HEK293 (cell line): ENCODE results near the gene PLOD3.
A peak's percentile ranks its signal among the peaks of the same experiment; 100 is the strongest.

Experiments used
- CTCF ChIA-PET: fragments of 350-600 bp; formaldehyde crosslinking; extraction: SDS; loops from one replicate; lab custom pipeline; 2021; ENCODE audit warnings: antibody characterized with exemption; lab: Yijun Ruan, JAX
- POLR2A ChIA-PET: fragments of 300-600 bp; formaldehyde crosslinking; extraction: SDS; loops from one replicate; lab custom pipeline; 2020; ENCODE audit warnings: antibody characterized with exemption, inconsistent platforms; lab: Yijun Ruan, JAX
- H3K27ac ChIP-seq: fragments of 200-500 bp; sonication (Bioruptor generic); 2 replicates; pipeline ENCODE4 v1.5.1; 2014; ENCODE audit warnings: low read depth, low read length, control low read depth, inconsistent platforms; ENCODE audit errors: extremely low read depth
- H3K36me3 ChIP-seq, 2 experiments: fragments of 200-500 bp in 1 of 2; sonication (Bioruptor generic) in 1 of 2; 1 replicate in 1 of 2; 2 replicates in 1 of 2; pipeline ENCODE4 v1.5.1; 2014 to 2017; ENCODE audit warnings: inconsistent platforms in 2 of 2, low read length in 2 of 2; ENCODE audit not compliant: control insufficient read depth in 2 of 2, insufficient read depth in 1 of 2
- H3K4me1 ChIP-seq: fragments of 200-500 bp; sonication (Bioruptor generic); 2 replicates; pipeline ENCODE4 v1.5.1; 2014; ENCODE audit warnings: mild to moderate bottlenecking, low read length, inconsistent platforms; ENCODE audit not compliant: control insufficient read depth, insufficient read depth
- H3K4me3 ChIP-seq: 2 replicates; pipeline ENCODE4 v1.5.1; 2011; ENCODE audit warnings: low read depth, mild to moderate bottlenecking, control low read depth, low read length, moderate library complexity
- H3K9me3 ChIP-seq: fragments of 200-500 bp; sonication (Bioruptor generic); 2 replicates; pipeline ENCODE4 v1.5.1; 2014; ENCODE audit warnings: low read depth, low read length, inconsistent platforms; ENCODE audit not compliant: control insufficient read depth, insufficient read depth
- BCL11B ChIP-seq: fragments of 450-650 bp; formaldehyde crosslinking; IDR thresholded peaks from 2 replicates; pipeline ENCODE4 v1.5.1; 2016; ENCODE audit warnings: low read depth, missing biosample characterization, missing genetic modification characterization
- BCL6B ChIP-seq: fragments of 450-650 bp; formaldehyde crosslinking; IDR thresholded peaks from 2 replicates; pipeline ENCODE4 v1.5.1; 2017; ENCODE audit warnings: missing biosample characterization, missing genetic modification characterization
- EGR2 ChIP-seq: fragments of 450-650 bp; formaldehyde crosslinking; IDR thresholded peaks from 2 replicates; pipeline ENCODE4 v1.5.1; 2016; ENCODE audit warnings: low read depth, missing biosample characterization, missing genetic modification characterization
- MEIS1 ChIP-seq: sonication (generic); formaldehyde crosslinking; IDR thresholded peaks from 2 replicates; pipeline ENCODE4 v1.8.1; 2022; ENCODE audit warnings: missing genetic modification reagents, mild to moderate bottlenecking, borderline replicate concordance
- PRDM1 ChIP-seq: fragments of 450-650 bp; formaldehyde crosslinking; IDR thresholded peaks from 2 replicates; pipeline ENCODE4; 2016; ENCODE audit warnings: missing biosample characterization, missing genetic modification characterization
- SCRT2 ChIP-seq: fragments of 450-650 bp; formaldehyde crosslinking; IDR thresholded peaks from 2 replicates; pipeline ENCODE4 v1.5.1; 2016; ENCODE audit warnings: missing biosample characterization, missing genetic modification characterization
- ZBTB17 ChIP-seq: fragments of 450-650 bp; formaldehyde crosslinking; IDR thresholded peaks from 2 replicates; pipeline ENCODE4 v1.5.1; 2016; ENCODE audit warnings: missing biosample characterization, missing genetic modification characterization
- ZFHX2 ChIP-seq: fragments of 450-650 bp; formaldehyde crosslinking; conservative IDR thresholded peaks from 2 replicates; pipeline ENCODE4 v1.5.1; 2016; ENCODE audit warnings: missing biosample characterization, missing genetic modification characterization
- ZIC2 ChIP-seq: fragments of 450-650 bp; formaldehyde crosslinking; IDR thresholded peaks from 2 replicates; pipeline ENCODE4 v1.5.1; 2016; ENCODE audit warnings: missing biosample characterization, missing genetic modification characterization
- ZNF169 ChIP-seq: fragments of 450-650 bp; formaldehyde crosslinking; IDR thresholded peaks from 2 replicates; pipeline ENCODE4 v1.5.1; 2016; ENCODE audit warnings: missing biosample characterization, missing genetic modification characterization
- ZNF2 ChIP-seq: fragments of 450-650 bp; formaldehyde crosslinking; IDR thresholded peaks from 2 replicates; pipeline ENCODE4 v1.5.1; 2016; ENCODE audit warnings: missing biosample characterization, missing genetic modification characterization
- ZNF23 ChIP-seq: fragments of 450-650 bp; formaldehyde crosslinking; IDR thresholded peaks from 2 replicates; pipeline ENCODE4 v1.5.1; 2016; ENCODE audit warnings: missing biosample characterization, missing genetic modification characterization, borderline replicate concordance
- ZNF239 ChIP-seq: fragments of 450-650 bp; formaldehyde crosslinking; IDR thresholded peaks from 2 replicates; pipeline ENCODE4 v1.5.1; 2016; ENCODE audit warnings: missing biosample characterization, missing genetic modification characterization
- ZNF335 ChIP-seq: fragments of 450-650 bp; formaldehyde crosslinking; conservative IDR thresholded peaks from 2 replicates; pipeline ENCODE4 v1.5.1; 2016; ENCODE audit warnings: missing biosample characterization, missing genetic modification characterization
- ZNF362 ChIP-seq: fragments of 450-650 bp; formaldehyde crosslinking; IDR thresholded peaks from 2 replicates; pipeline ENCODE4 v1.5.1; 2016; ENCODE audit warnings: missing biosample characterization, missing genetic modification characterization
- ZNF366 ChIP-seq: fragments of 450-650 bp; formaldehyde crosslinking; conservative IDR thresholded peaks from 2 replicates; pipeline ENCODE4 v1.5.1; 2016; ENCODE audit warnings: missing biosample characterization, missing genetic modification characterization
- ZNF600 ChIP-seq: fragments of 450-650 bp; formaldehyde crosslinking; IDR thresholded peaks from 2 replicates; pipeline ENCODE4 v1.5.1; 2016; ENCODE audit warnings: missing biosample characterization, missing genetic modification characterization
- ZNF677 ChIP-seq: fragments of 450-650 bp; IDR thresholded peaks from 2 replicates; pipeline ENCODE4 v1.5.0; 2018; ENCODE audit warnings: missing biosample characterization, mild to moderate bottlenecking, missing genetic modification characterization, moderate library complexity

The PLOD3 gene

GRCh38 chr7:101195884-101196283, 21.5 kb downstream of the PLOD3 start:
- TF ChIP-seq ZFHX2 (0 out of 2 replicates have a peak, but pooled peaks have one; percentile 16), ZIC2 (no peak), MEIS1 (no peak), EGR2 (peak; percentile 34; the same call in 1 of the 2 replicates), ZNF169 (tag by site-specific recombination) (no peak), SCRT2 (no peak)
- TF ChIP-seq, all 188 proteins: peak for 2
- CTCF ChIA-PET = interaction anchor here (2.1 kb wide), 1 partner anchor 52 kb away, joined by 34 read pairs; no protein-coding TSS in a partner anchor
- Histone ChIP-seq H3K4me1 (no peaks in the 10 kb centered on the region), H3K36me3 (no peaks in the 10 kb centered on the region), H3K9me3 (no peaks in the 10 kb centered on the region), H3K27ac (no peak overlapping the region), H3K4me3 (no peak overlapping the region)
- POLR2A ChIA-PET = interaction anchor here (0.7 kb wide), 1 partner anchor 115 kb away, joined by 4 read pairs; no protein-coding TSS in a partner anchor

GRCh38 chr7:101189109-101189508, 28.3 kb downstream of the PLOD3 start:
- Histone ChIP-seq H3K4me3 (no peak overlapping the region), H3K4me1 (no peaks in the 10 kb centered on the region), H3K27ac (no peak overlapping the region), H3K9me3 (no peaks in the 10 kb centered on the region), H3K36me3 (no peaks in the 10 kb centered on the region)
- TF ChIP-seq ZNF239 (tag by site-specific recombination) (no peak), PRDM1 (tag by site-specific recombination) (peak; percentile 63), ZNF600 (tag by site-specific recombination) (no peak), ZNF366 (tag by site-specific recombination) (peak; percentile 66; the same call in 1 of the 2 replicates), BCL6B (tag by site-specific recombination) (no peak)
- ChIA-PET POLR2A (no interaction called here), CTCF (interaction anchor here (1.0 kb wide), 1 partner anchor 45 kb away, joined by 8 read pairs; no protein-coding TSS in a partner anchor)

- ChIA-PET CTCF (interaction anchor here (0.6 to 1.8 kb wide), 5 partner anchors 13 to 321 kb away, joined by 3 to 8 read pairs (median 3); no protein-coding TSS in a partner anchor), POLR2A (interaction anchor here (0.6 kb wide), 3 partner anchors 18 to 137 kb away, joined by 3 to 5 read pairs (median 3); no protein-coding TSS in a partner anchor)
- TF ChIP-seq BCL11B (no peak), ZBTB17 (tag by site-specific recombination) (peak; percentile 26; the same call in 1 of the 2 replicates), ZNF2 (tag by site-specific recombination) (no peak), ZNF362 (tag by site-specific recombination) (peak; percentile 71; the same call in 1 of the 2 replicates), ZNF335 (peak; percentile 50), ZNF677 (tag by site-specific recombination) (no peak), MEIS1 (no peak), ZNF23 (tag by site-specific recombination) (no peak)
- H3K27ac ChIP-seq = no peak overlapping the region
- H3K4me3 ChIP-seq = no peak overlapping the region
- H3K36me3 ChIP-seq = no peaks in the 10 kb centered on the region
- no peaks in the 10 kb centered on the region for H3K4me1 ChIP-seq
- no peaks in the 10 kb centered on the region for H3K9me3 ChIP-seq
Measured at GRCh38 chr7:101186844-101187428, 30.4 kb downstream of the PLOD3 start.
